GM18502 (cell line): ENCODE measurements around the gene ROPN1L.
A peak's percentile ranks its signal among the peaks of the same experiment; 100 is the strongest.
"Not testable (repeated sequence)": the region's sequence is repeated elsewhere in the genome, so short reads cannot be mapped to it uniquely, and the experiment has no call there.

Source experiments
- ATAC-seq: cut with Tn5 transposase; IDR thresholded peaks from one replicate; pipeline ENCODE4 v1.9.1; 2021; ENCODE audit warnings: mild to moderate bottlenecking; ENCODE audit not compliant: unreplicated experiment, poor library complexity

ROPN1L gene

DNA sequence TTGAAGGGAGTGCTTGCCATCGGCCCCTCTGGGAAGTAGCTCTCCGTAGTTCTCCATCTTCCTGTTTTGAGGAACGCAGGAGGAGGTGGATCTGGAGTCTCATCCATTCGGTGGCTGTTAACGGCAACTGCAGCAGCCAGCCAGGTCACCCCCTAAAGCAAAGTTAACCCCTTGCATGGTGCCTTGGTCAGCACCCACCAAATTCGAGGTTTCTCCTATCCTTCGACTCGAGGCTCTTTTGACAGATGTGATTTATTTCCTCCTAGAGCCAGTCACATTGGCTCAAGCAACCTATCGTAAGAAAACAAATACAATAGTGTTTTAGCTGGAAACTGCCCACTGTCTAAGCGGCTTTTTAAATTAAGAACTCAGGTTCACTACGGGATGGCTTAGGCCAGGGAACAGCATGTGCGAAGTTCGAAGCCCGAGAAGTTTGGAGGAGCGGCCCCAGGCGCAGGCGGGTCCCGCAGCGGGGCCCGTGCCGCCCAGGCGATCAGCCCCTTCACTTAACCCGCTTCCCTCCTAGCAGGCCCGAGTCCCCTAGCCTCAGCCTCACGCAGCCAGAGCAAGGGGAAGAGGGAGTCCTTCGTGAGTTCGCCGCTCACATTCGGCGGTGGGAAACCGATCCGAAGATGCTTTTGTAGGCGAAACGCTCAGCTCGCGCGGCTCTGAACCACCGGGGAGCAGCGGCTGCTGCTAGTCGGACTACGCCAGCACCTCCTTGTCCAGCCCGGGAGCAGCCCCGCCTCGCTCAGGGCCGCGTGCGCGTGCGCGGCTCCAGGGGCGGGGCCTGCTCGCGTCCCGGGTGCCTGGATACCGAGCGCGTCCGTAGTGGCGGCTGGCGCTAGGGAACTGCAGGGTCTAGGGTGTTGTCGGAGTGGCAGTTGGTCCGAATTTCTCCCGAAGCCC, at the start of gene ROPN1L:
ROPN1L (plus strand) TSS at position 797 of the 909 bp plus-strand sequence. CDS start 289 bp downstream, outside the sequence.
- ATAC-seq = peak; percentile 99

DNA sequence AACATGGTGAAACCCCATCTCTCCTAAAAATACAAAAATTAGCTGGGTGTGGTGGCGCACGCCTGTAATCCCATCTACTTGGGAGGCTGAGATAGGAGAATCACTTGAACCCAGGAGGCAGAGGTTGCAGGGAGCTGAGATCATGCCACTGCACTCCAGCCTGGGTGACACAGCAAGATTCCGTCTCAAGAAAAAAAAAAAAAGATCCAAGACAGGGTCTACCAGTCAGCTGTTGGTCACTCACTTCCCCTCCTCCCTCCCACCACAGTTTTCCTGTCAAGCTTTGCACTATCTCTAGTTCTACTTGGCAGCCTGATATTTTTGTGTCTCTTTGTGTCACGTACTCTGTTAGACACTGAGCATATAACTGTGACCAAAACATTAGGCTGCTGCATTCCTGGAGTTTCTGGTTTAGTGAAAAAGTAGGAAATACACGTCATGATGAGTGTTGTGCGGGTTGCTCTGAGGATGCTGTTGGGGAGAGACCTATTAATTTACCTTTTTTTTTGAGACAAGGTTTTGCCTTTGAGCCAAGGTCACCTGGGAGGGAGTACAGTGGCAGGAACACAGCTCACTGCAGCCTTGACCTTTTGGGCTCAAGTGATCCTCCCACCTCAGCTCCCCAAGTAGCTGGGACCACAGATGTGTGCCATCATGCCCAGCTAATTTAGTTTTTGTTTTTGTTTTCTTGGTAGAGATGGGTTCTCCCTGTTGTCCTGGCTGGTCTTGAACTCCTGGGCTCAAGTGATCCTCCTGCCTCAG, 48.9 kb upstream of the ROPN1L start:
- not testable (repeated sequence) for ATAC-seq

DNA sequence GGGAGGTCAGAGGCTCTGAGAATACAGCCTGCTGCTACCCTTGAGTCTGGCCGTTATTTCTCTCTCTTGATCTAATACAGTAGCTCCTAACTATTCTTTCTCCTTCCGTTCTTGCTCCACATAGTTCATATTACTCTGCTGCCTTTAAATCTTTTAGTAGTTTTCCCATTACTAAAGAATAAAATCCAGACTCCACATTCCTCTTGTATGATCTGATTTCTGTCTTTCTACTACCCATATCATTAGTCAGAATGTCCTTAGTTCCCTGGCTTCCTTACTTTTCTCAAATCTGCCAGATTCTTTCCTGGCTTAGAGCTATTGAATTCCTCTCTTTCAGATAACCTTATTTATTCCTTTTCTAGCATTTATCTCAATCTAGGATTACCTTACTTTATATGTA, 48.2 kb upstream of the ROPN1L start:
- ATAC-seq = no peak

DNA sequence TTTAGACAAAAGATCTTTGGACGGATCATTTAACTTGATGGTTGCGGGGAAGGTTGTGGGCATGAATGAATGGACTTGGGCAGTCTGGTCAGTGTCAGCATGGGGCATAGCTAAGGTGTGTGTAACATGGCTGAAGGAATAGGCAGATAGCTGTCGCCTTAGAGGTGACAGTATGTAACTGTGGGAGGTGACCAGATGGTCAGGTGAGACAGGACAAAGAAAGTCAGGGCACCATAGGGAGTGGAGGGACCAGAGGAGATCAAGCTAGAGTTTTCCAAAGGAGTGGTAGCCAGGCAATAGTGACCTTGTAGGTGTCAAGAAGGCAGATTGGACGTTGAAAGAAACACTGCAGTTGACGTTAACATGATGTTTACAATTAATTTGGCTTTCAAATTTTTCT, 45.1 kb upstream of the ROPN1L start:
- no peak for ATAC-seq

DNA sequence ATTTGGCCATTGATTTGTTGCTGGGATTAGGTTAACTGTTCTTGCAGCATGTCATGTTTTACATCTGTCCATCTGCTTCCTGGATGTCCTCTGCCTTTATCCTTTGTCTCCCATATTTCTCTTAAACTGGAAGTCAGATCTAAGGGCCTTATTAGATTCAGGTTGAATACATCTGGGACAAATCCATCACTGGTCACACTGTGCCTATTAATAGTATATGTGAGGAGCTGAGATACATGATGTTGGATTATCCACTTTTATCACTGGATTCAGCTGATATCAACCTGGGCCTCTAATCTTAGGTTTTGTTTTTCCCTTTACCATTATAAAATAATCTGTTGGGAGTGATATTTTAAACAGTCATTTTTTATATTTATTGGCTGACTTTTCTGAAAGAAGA, 41.8 kb upstream of the ROPN1L start:
- no peak for ATAC-seq

DNA sequence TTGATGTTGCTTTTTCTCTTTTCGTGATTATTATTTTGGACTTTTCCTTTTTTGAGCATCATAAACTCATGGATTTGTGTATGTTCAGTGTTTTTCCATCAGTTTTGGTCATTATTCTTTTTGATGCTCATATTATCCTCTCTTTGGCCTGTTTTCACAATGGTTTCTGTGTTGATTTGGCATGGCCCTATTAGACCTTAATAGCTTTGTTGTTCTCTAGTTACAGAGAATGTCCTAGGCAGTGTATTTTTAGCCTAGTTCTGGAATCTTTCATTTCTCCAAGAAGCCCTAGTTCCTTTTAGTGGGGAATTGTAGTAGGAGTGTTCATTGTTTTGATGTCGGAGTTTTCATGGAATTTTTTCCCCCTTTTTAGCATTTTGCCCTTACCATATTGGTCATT, 41.3 kb upstream of the ROPN1L start:
- no peak for ATAC-seq

GRCh38 chr5:10400831-10401230, 40.8 kb upstream of the ROPN1L start:
- no peak for ATAC-seq

GRCh38 chr5:10401498-10401897, 40.2 kb upstream of the ROPN1L start:
- peak; percentile 85 for ATAC-seq

- ATAC-seq = no peak
Measured at GRCh38 chr5:10403829-10404228, 37.9 kb upstream of the ROPN1L start.

DNA sequence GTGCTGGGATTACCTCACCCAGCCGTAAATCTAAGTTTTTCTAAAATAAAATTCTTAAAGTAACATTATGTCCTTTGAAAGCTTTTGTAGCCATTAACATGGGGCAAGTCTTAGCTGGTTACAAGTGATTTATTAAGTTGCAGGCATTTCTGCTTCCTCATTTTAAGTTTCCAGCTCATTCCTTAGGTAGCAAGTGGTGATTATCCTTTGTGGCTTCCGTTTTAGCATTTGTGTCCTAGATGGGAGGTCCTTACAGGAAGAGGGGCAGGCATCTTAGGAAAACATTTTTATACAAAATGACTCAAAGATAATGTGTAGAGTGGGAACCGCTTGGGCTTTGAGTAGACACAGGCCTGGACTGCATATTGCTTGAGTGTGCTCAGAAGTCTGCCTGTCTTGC, 35.0 kb upstream of the ROPN1L start:
- ATAC-seq = no peak

- ATAC-seq = no peak
Measured at GRCh38 chr5:10409504-10409903, 32.2 kb upstream of the ROPN1L start.

- ATAC-seq = no peak
Measured at GRCh38 chr5:10410662-10411061, 31.0 kb upstream of the ROPN1L start.

- ATAC-seq = no peak
Measured at GRCh38 chr5:10411336-10411735, 30.3 kb upstream of the ROPN1L start.

DNA sequence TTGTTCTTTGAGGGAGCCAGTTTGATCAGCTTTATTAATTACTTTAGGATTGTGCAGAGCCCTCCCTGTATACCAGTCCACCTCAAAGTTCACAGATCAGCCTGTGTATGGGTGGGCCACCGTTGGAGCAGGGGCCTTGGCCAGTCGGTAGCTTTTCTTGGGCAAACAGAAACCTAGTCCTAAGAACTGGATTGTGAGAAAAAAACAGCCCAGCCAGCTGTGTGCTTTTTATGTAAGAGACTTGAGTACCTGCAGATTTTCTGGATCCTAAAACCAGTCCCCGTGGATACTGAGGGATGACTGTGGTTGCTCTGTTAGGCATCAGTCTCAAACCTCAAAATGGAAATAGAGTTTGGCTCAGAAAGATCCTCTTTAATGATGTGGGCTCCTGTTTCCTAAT, 24.8 kb upstream of the ROPN1L start:
- ATAC-seq = no peak

- peak; percentile 62 for ATAC-seq
Measured at GRCh38 chr5:10418654-10419345, 22.9 kb upstream of the ROPN1L start.

GRCh38 chr5:10420468-10420867, 21.2 kb upstream of the ROPN1L start:
- ATAC-seq = no peak

- ATAC-seq = no peak
Measured at GRCh38 chr5:10420932-10421331, 20.7 kb upstream of the ROPN1L start.

GRCh38 chr5:10421896-10422691, 19.6 kb upstream of the ROPN1L start:
- no peak for ATAC-seq

DNA sequence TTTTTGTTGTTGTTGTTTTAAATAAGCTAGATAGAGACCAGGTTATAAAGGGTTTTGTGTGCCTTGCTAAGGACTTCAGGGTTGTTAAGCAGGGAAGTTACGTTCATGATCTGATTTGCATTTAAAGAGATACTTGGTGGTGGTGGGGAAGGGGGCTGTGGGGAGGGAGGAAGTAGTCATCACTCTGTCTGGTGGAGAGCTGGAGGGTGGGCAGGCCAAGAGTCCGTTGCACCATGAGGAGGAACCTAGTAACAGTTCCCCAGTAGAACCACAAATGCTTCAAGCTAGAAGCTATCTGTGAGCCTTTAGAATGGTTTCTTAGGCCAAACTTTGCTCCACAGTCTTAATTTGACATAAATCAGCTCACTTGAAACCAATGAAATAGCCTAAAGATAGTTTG, 18.7 kb upstream of the ROPN1L start:
- ATAC-seq = no peak

DNA sequence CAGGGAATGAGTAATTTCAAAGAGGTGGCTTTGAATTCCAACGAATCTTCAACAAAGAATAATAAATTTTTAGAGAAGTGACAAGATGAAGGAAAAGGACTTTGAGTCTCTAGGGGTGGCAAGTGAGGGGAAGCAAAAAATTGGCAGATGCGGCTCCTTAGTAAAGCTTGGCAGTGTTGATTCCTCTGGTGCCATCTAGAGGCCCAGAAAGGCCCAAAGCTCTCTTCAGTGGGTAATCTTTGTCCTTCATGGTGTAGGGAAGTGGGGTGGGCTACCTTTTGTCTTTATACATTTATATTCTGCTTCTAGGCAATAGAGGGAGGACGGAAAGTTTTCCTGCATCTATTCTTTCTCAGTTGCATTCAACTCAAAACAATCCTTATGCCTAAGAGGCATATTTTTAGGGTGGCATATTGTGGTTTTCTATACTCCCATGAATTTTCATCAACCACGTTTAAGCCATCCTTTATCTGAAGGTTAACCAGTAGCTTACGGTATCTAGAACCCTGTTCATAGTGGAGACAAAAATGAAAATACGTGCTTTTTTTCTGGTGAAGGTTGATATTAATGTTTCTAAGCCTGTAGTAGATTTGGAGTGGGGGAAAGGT, 17.5 kb upstream of the ROPN1L start:
- no peak for ATAC-seq
